H9 (cell line): ENCODE measurements around the gene LYST. TPM values are rescaled to one million over a fixed set of nuclear protein-coding genes. Genes with fewer than 3 reads are reported as not detected.

Source experiments
- DNase-seq: peaks from one replicate; pipeline ENCODE4 v3.0.0-alpha.2; 2017
- H2AFZ ChIP-seq: one replicate; pipeline ENCODE4 v1.6.1; 2013; ENCODE audit warnings: mild to moderate bottlenecking, low read length, control low read depth, moderate library complexity
- H2AK5ac ChIP-seq: 2 replicates; pipeline ENCODE4 v1.6.1; 2013; ENCODE audit warnings: low read length, control low read depth, mixed read lengths; ENCODE audit not compliant: insufficient read length
- H2BK120ac ChIP-seq: one replicate; pipeline ENCODE4 v1.6.1; 2013; ENCODE audit warnings: low read depth, mild to moderate bottlenecking, low read length, control low read depth, inconsistent platforms; ENCODE audit not compliant: poor library complexity, severe bottlenecking
- H2BK12ac ChIP-seq: 2 replicates; pipeline ENCODE4 v1.6.1; 2013; ENCODE audit warnings: low read length, control low read depth, mixed read lengths, low read depth; ENCODE audit not compliant: insufficient read length
- H2BK15ac ChIP-seq: 2 replicates; pipeline ENCODE4 v1.6.1; 2013; ENCODE audit warnings: low read depth, low read length, control low read depth
- H2BK20ac ChIP-seq: one replicate; pipeline ENCODE4 v1.6.1; 2013; ENCODE audit warnings: low read depth, mild to moderate bottlenecking, low read length, control low read depth, inconsistent platforms; ENCODE audit not compliant: poor library complexity, severe bottlenecking
- H2BK5ac ChIP-seq: 2 replicates; pipeline ENCODE4 v1.6.1; 2013; ENCODE audit warnings: low read length, control low read depth, mixed read lengths; ENCODE audit not compliant: insufficient read length
- H3K14ac ChIP-seq: 2 replicates; pipeline ENCODE4 v1.6.1; 2013; ENCODE audit warnings: low read length, control low read depth; ENCODE audit not compliant: insufficient read depth
- H3K18ac ChIP-seq: 2 replicates; pipeline ENCODE4 v1.6.1; 2013; ENCODE audit warnings: low read depth, mild to moderate bottlenecking, mixed read lengths, low read length, control low read depth; ENCODE audit not compliant: insufficient read length
- H3K23ac ChIP-seq: 2 replicates; pipeline ENCODE4 v1.6.1; 2013; ENCODE audit warnings: low read length, control low read depth, mixed read lengths, low read depth; ENCODE audit not compliant: insufficient read length
- H3K23me2 ChIP-seq: 2 replicates; pipeline ENCODE4 v1.6.1; 2013; ENCODE audit warnings: low read depth, mild to moderate bottlenecking, mixed read lengths, low read length, control low read depth; ENCODE audit not compliant: insufficient read length, poor library complexity, severe bottlenecking
- H3K27ac ChIP-seq: 2 replicates; pipeline ENCODE4 v1.5.1; 2013; ENCODE audit warnings: low read length, control low read depth, mixed read lengths, low read depth; ENCODE audit not compliant: insufficient read length
- H3K27me3 ChIP-seq: 2 replicates; pipeline ENCODE4 v1.6.1; 2013; ENCODE audit warnings: low read length, control low read depth, inconsistent platforms; ENCODE audit not compliant: insufficient read depth
- H3K4ac ChIP-seq: 2 replicates; pipeline ENCODE4 v1.6.1; 2013; ENCODE audit warnings: low read depth, mild to moderate bottlenecking, control low read depth, inconsistent platforms, low read length, moderate library complexity
- H3K4me1 ChIP-seq: 2 replicates; pipeline ENCODE4 v1.6.1; 2013; ENCODE audit warnings: low read length, control low read depth, inconsistent platforms; ENCODE audit not compliant: insufficient read depth
- H3K4me2 ChIP-seq: 2 replicates; pipeline ENCODE4 v1.6.1; 2013; ENCODE audit warnings: low read length, control low read depth, mixed read lengths; ENCODE audit not compliant: insufficient read length, insufficient read depth
- H3K56ac ChIP-seq: 2 replicates; pipeline ENCODE4 v1.6.1; 2013; ENCODE audit warnings: low read depth, mild to moderate bottlenecking, mixed read lengths, low read length, control low read depth; ENCODE audit not compliant: insufficient read length
- H3K79me1 ChIP-seq: 2 replicates; pipeline ENCODE4 v1.6.1; 2013; ENCODE audit warnings: low read depth, mild to moderate bottlenecking, moderate library complexity, low read length, control low read depth, inconsistent platforms; ENCODE audit not compliant: insufficient read depth, poor library complexity, severe bottlenecking
- H3K79me2 ChIP-seq: 2 replicates; pipeline ENCODE4 v1.6.1; 2013; ENCODE audit warnings: low read length, control low read depth, inconsistent platforms; ENCODE audit not compliant: insufficient read depth
- H3K9ac ChIP-seq: 2 replicates; pipeline ENCODE4 v1.6.1; 2013; ENCODE audit warnings: low read length, control low read depth, mixed read lengths; ENCODE audit not compliant: insufficient read length; ENCODE audit errors: extremely low read depth
- H3K9me3 ChIP-seq: one replicate; pipeline ENCODE4 v1.6.1; 2013; ENCODE audit warnings: low read depth, low read length, inconsistent platforms; ENCODE audit not compliant: control insufficient read depth
- H3T11ph ChIP-seq: one replicate; pipeline ENCODE4 v1.6.1; 2013; ENCODE audit warnings: mild to moderate bottlenecking, low read length, control low read depth, inconsistent platforms
- H4K20me1 ChIP-seq: one replicate; pipeline ENCODE4 v1.6.1; 2013; ENCODE audit not compliant: control insufficient read depth, insufficient read length, insufficient read depth
- H4K5ac ChIP-seq: 2 replicates; pipeline ENCODE4 v1.6.1; 2013; ENCODE audit warnings: low read depth, mild to moderate bottlenecking, mixed read lengths, low read length, control low read depth; ENCODE audit not compliant: insufficient read length
- H4K8ac ChIP-seq: replicated peaks from 2 replicates; pipeline ENCODE4 v1.6.1; 2013; ENCODE audit warnings: low read length, control low read depth, mixed read lengths, low read depth; ENCODE audit not compliant: insufficient read length
- H4K91ac ChIP-seq: 2 replicates; pipeline ENCODE4 v1.6.1; 2013; ENCODE audit warnings: low read depth, mild to moderate bottlenecking, moderate library complexity, mixed read lengths, low read length, control low read depth; ENCODE audit not compliant: insufficient read length
- H3K27ac Mint-ChIP-seq, 3 experiments: 2 replicates in 2 of 3; 3 replicates in 1 of 3; pipeline ENCODE4 v1.8.0; 2020 to 2021; ENCODE audit warnings: mixed read lengths in 3 of 3, mild to moderate bottlenecking in 1 of 3, moderate library complexity in 1 of 3
- H3K27me3 Mint-ChIP-seq: 2 replicates; pipeline ENCODE4 v1.8.0; 2021; ENCODE audit warnings: low read depth, mild to moderate bottlenecking, moderate library complexity, mixed read lengths
- H3K36me3 Mint-ChIP-seq, 3 experiments: 2 replicates in 2 of 3; 3 replicates in 1 of 3; pipeline ENCODE4 v1.8.0; 2020 to 2021; ENCODE audit warnings: low read depth in 3 of 3, mixed read lengths in 3 of 3; ENCODE audit not compliant: insufficient read depth in 1 of 3
- H3K4me1 Mint-ChIP-seq, 2 experiments: 2 replicates each; pipeline ENCODE4 v1.8.0; 2020; ENCODE audit warnings: mixed read lengths in 2 of 2
- H3K4me3 Mint-ChIP-seq, 2 experiments: 2 replicates in 1 of 2; 3 replicates in 1 of 2; pipeline ENCODE4 v1.8.0; 2020 to 2021; ENCODE audit warnings: mild to moderate bottlenecking in 2 of 2, mixed read lengths in 2 of 2, moderate library complexity in 1 of 2
- H3K9me3 Mint-ChIP-seq, 2 experiments: 2 replicates in 1 of 2; 3 replicates in 1 of 2; pipeline ENCODE4 v1.8.0; 2020; ENCODE audit warnings: mild to moderate bottlenecking in 2 of 2, mixed read lengths in 2 of 2, moderate library complexity in 1 of 2
- WGBS: extraction: QIAGEN DNeasy Blood & Tissue Kit; methylation state at CpG from one replicate; pipeline ENCODE4 v1.1.7; 2013; ENCODE audit warnings: missing lambda C conversion rate, low lambda C conversion rate, mixed read lengths; ENCODE audit not compliant: insufficient read length; ENCODE audit errors: extremely low coverage; 5-methylcytosine and 5-hydroxymethylcytosine counted together
- total RNA-seq: library from RNA; stranded (reverse); gene quantifications from 2 replicates; pipeline ENCODE4 v1.2.1, GENCODE V29; 2021
- TF ChIP-seq, protein P1 (sequence below): fragments of 200-600 bp; sonication (generic); conservative IDR thresholded peaks from 3 replicates; pipeline ENCODE4 v1.8.0; 2021; ENCODE audit warnings: antibody characterized with exemption, mild to moderate bottlenecking

Gene LYST
- total RNA-seq, 1 experiment from 2014 or later = 0.13 TPM

- Histone ChIP-seq H4K20me1 (no peaks in the 10 kb centered on the region), H2AK5ac (no peak overlapping the region), H3K4me1 (no peaks in the 10 kb centered on the region), H2AFZ (no peak overlapping the region), H3K9me3 (no peaks in the 10 kb centered on the region), H4K91ac (no peak overlapping the region), H3K79me1 (no peaks in the 10 kb centered on the region), H3K27me3 (no peaks in the 10 kb centered on the region), H2BK120ac (no peak overlapping the region), H2BK20ac (no peak overlapping the region), H4K8ac (no peak overlapping the region), H2BK15ac (no peak overlapping the region), H4K5ac (no peak overlapping the region), H2BK5ac (no peak overlapping the region), H2BK12ac (no peak overlapping the region), H3T11ph (no peak overlapping the region), H3K14ac (no peak overlapping the region), H3K23me2 (no peaks in the 10 kb centered on the region), H3K9ac (no peak overlapping the region), H3K79me2 (no peaks in the 10 kb centered on the region), H3K23ac (no peak overlapping the region), H3K27ac (no peak overlapping the region), H3K4ac (no peak overlapping the region), H3K18ac (no peak overlapping the region), H3K4me2 (no peak overlapping the region), H3K56ac (no peak overlapping the region)
- Mint-ChIP-seq H3K9me3 (no peaks in the 10 kb centered on the region), H3K4me3 (no peak overlapping the region), H3K4me1 (peaks cover 4 to 5% of the 10 kb centered on the region in 2 experiments; a peak in 3 of 4 replicates), H3K36me3 (no peaks in the 10 kb centered on the region), H3K27me3 (no peaks in the 10 kb centered on the region), H3K27ac (no peak overlapping the region)
- DNase-seq = no peak
- TF ChIP-seq, protein P1, sequence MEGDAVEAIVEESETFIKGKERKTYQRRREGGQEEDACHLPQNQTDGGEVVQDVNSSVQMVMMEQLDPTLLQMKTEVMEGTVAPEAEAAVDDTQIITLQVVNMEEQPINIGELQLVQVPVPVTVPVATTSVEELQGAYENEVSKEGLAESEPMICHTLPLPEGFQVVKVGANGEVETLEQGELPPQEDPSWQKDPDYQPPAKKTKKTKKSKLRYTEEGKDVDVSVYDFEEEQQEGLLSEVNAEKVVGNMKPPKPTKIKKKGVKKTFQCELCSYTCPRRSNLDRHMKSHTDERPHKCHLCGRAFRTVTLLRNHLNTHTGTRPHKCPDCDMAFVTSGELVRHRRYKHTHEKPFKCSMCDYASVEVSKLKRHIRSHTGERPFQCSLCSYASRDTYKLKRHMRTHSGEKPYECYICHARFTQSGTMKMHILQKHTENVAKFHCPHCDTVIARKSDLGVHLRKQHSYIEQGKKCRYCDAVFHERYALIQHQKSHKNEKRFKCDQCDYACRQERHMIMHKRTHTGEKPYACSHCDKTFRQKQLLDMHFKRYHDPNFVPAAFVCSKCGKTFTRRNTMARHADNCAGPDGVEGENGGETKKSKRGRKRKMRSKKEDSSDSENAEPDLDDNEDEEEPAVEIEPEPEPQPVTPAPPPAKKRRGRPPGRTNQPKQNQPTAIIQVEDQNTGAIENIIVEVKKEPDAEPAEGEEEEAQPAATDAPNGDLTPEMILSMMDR = no peak
- no CpG with 5 or more reads among the region's 1 CpG for WGBS
These were observed 127.6 kb downstream of the LYST start for GRCh38 chr1:235739124-235739523.
